Measurements from ENCODE around the gene NECTIN1. TPM values are rescaled to one million over a fixed set of nuclear protein-coding genes. Genes with fewer than 3 reads are reported as not detected.

The NECTIN1 gene
- total RNA-seq, 2 experiments from 2014 or later = 0.53 to 0.98 TPM

DNA sequence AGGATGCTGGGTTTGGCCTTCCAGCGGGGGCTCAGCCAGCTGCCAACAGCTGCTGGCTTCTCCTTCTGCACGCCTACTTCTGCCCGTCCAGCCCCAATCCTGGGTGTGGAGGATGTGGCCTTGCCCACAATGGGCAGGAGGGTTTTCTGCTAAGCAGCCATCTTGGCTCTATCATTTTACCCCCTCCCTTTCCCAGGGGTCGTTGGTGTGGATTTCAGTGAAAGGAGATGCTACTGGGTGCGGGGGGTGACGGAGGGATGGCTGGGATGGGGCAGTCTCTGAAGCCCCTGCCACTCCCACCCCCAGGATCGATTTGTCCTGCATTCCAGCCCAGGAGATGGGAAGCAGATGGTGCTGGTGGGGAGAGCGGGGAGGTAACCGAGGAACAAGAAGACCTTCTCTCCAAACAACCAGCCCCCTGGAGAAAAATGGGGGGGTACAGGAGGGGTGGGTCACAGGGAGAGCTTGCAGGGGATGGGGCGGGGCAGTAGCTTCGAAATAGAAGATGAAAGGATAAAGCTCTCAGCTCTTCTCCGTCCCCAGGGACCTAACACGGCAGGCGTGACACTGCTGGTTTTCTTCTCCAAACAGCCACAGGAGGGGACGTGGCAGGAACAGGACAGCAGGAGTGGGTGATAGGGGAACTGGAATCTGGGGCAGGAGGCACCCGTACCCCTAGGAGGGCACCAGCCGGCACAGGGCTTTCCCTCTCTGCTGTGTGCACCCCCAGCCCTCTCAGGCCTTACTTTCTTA is 68.9 kb downstream of the NECTIN1 start:
- no peak overlapping the region for H3K27ac Mint-ChIP-seq
- CTCF ChIA-PET = no interaction called here
- no peak for ATAC-seq

GRCh38 chr11:119652907-119653659 is 75.9 kb downstream of the NECTIN1 start:
- DNase-seq = no peak
- no peak for ATAC-seq
- Mint-ChIP-seq H3K4me3 (no peak overlapping the region), H3K9me3 (ENCODE audit: low read depth) (no peaks in the 10 kb centered on the region), H3K27me3 (no peaks in the 10 kb centered on the region), H3K4me1 (no peaks in the 10 kb centered on the region), H3K27ac (no peak overlapping the region), H3K36me3 (no peaks in the 10 kb centered on the region)
- CTCF ChIA-PET = interaction anchor here (1.4 kb wide), 1 partner anchor 11 kb away, joined by 3 read pairs; no protein-coding TSS in a partner anchor

More for the DNA sequence above, 68.9 kb downstream of the NECTIN1 start:
- Mint-ChIP-seq H3K9me3 (ENCODE audit: low read depth) (no peaks in the 10 kb centered on the region), H3K36me3 (no peaks in the 10 kb centered on the region), H3K4me3 (no peak overlapping the region), H3K27me3 (no peaks in the 10 kb centered on the region), H3K4me1 (no peaks in the 10 kb centered on the region)
- no peak for DNase-seq

DNA sequence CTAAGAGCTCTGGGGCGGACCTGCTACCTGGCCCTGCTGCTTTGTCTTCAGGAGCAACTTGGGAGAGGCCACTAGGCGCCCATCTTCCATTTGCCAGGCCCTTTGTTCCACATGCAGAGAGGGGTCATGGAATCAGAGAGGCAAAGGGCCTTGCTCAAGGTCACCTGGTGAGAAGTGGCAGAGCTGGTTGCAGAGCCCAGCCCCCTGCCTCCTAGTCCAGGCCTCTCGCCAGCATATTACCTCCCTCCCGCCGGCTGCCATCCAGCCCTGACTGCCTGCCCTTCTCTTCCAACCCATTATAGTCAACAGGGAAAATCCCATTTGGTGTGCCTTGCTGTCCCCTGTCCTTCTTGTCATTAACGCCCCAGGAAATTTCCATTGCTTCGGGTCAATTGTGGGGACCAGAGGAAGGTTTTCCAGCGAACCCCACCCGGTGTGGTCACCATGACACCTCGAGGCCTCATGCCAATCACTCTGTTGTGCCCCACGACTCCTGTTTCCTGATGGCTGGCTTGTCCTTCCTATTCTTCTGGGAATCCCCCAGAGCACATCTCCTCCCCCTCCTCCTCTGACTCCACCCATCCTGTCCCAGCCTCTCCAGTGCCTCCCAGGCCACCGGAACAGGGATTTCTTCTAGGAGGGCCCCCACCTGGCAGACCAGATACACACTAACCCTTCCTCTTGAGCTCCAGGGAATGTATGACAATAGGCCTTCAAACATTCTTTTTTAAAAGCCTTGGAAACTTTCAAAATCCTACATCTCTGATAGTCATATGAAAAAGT is 77.0 kb downstream of the NECTIN1 start:
- Mint-ChIP-seq H3K27ac (no peak overlapping the region), H3K36me3 (no peaks in the 10 kb centered on the region), H3K27me3 (no peaks in the 10 kb centered on the region), H3K4me1 (no peaks in the 10 kb centered on the region), H3K9me3 (ENCODE audit: low read depth) (no peaks in the 10 kb centered on the region), H3K4me3 (no peak overlapping the region)
- CTCF ChIA-PET = interaction anchor here (1.4 kb wide), 1 partner anchor 10 kb away, joined by 3 read pairs; no protein-coding TSS in a partner anchor
- ATAC-seq = no peak
- DNase-seq = no peak

DNA sequence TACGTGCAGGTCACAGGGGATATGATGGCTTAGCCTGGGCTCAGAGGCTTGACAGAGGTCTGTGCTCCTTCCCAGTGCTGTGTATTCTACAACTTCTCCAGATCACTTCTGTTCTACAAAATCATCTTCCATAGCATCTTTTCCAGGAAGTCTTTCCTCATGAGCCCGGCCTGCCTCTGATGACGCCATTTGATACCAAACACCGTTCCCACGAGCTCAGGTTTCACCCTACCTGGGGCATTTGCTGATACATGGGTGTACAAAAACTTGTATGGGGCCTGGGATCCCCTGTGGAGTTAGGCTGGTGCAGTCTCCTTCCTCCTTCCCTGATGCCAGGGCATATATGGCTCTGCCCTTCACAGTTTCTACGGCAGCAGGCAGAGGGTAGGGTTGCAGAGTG is 78.7 kb downstream of the NECTIN1 start:
- H3K9me3 Mint-ChIP-seq (ENCODE audit: low read depth) = no peaks in the 10 kb centered on the region
- CTCF ChIA-PET = no interaction called here
- ATAC-seq (no peak), DNase-seq (no peak)
- H3K4me1 Mint-ChIP-seq = no peaks in the 10 kb centered on the region
- H3K27ac Mint-ChIP-seq = no peak overlapping the region
- no peaks in the 10 kb centered on the region for H3K27me3 Mint-ChIP-seq
- no peak overlapping the region for H3K4me3 Mint-ChIP-seq
- no peaks in the 10 kb centered on the region for H3K36me3 Mint-ChIP-seq

GRCh38 chr11:119647254-119647653 is 81.7 kb downstream of the NECTIN1 start:
- H3K27ac Mint-ChIP-seq = no peak overlapping the region
- no peaks in the 10 kb centered on the region for H3K4me1 Mint-ChIP-seq
- H3K9me3 Mint-ChIP-seq (ENCODE audit: low read depth) = no peaks in the 10 kb centered on the region
- H3K27me3 Mint-ChIP-seq = no peaks in the 10 kb centered on the region
- no peak overlapping the region for H3K4me3 Mint-ChIP-seq
- ATAC-seq = no peak
- no peak for DNase-seq
- H3K36me3 Mint-ChIP-seq = no peaks in the 10 kb centered on the region
- CTCF ChIA-PET = no interaction called here

- ATAC-seq (no peak), DNase-seq (no peak)
- Mint-ChIP-seq H3K9me3 (ENCODE audit: low read depth) (no peaks in the 10 kb centered on the region), H3K27ac (no peak overlapping the region), H3K27me3 (no peaks in the 10 kb centered on the region), H3K4me3 (no peak overlapping the region), H3K4me1 (no peaks in the 10 kb centered on the region), H3K36me3 (no peaks in the 10 kb centered on the region)
- CTCF ChIA-PET = no interaction called here
Measured at GRCh38 chr11:119645018-119645417, 84.0 kb downstream of the NECTIN1 start.

GRCh38 chr11:119644502-119644901 is 84.5 kb downstream of the NECTIN1 start:
- ATAC-seq (no peak), DNase-seq (no peak)
- CTCF ChIA-PET = no interaction called here
- Mint-ChIP-seq H3K27me3 (no peaks in the 10 kb centered on the region), H3K9me3 (ENCODE audit: low read depth) (no peaks in the 10 kb centered on the region), H3K27ac (no peak overlapping the region), H3K36me3 (no peaks in the 10 kb centered on the region), H3K4me1 (no peaks in the 10 kb centered on the region), H3K4me3 (no peak overlapping the region)

- DNase-seq (no peak), ATAC-seq (no peak)
- Mint-ChIP-seq H3K27ac (no peak overlapping the region), H3K9me3 (ENCODE audit: low read depth) (no peaks in the 10 kb centered on the region), H3K4me3 (no peak overlapping the region), H3K27me3 (no peaks in the 10 kb centered on the region), H3K36me3 (no peaks in the 10 kb centered on the region), H3K4me1 (no peaks in the 10 kb centered on the region)
- CTCF ChIA-PET = interaction anchor here (4.6 kb wide), 1 partner anchor 86 kb away, joined by 29 read pairs; the partner anchor contains the start of gene NECTIN1
Measured at GRCh38 chr11:119643876-119644225, 85.1 kb downstream of the NECTIN1 start.

GRCh38 chr11:119643212-119643875 is 85.7 kb downstream of the NECTIN1 start:
- ATAC-seq (no peak), DNase-seq (no peak)
- no peaks in the 10 kb centered on the region for H3K9me3 Mint-ChIP-seq (ENCODE audit: low read depth)
- CTCF ChIA-PET = interaction anchor here (1.3 to 4.6 kb wide), 4 partner anchors 84 to 465 kb away, joined by 3 to 29 read pairs (median 6); partner anchors contain the start of gene NECTIN1
- no peak overlapping the region for H3K27ac Mint-ChIP-seq
- no peaks in the 10 kb centered on the region for H3K36me3 Mint-ChIP-seq
- H3K4me3 Mint-ChIP-seq = no peak overlapping the region
- H3K27me3 Mint-ChIP-seq = no peaks in the 10 kb centered on the region
- no peaks in the 10 kb centered on the region for H3K4me1 Mint-ChIP-seq

GRCh38 chr11:119641983-119642745 is 86.8 kb downstream of the NECTIN1 start:
- no peak overlapping the region for H3K27ac Mint-ChIP-seq
- CTCF ChIA-PET = interaction anchor here (0.6 to 4.6 kb wide), 16 partner anchors 10 to 466 kb away, joined by 3 to 29 read pairs (median 4); partner anchors contain the start of gene NECTIN1

GRCh38 chr11:119640541-119640940 is 88.5 kb downstream of the NECTIN1 start:
- CTCF ChIA-PET = interaction anchor here (1.2 to 4.6 kb wide), 4 partner anchors 15 to 89 kb away, joined by 3 to 29 read pairs (median 6); partner anchors contain the start of gene NECTIN1
- H3K36me3 Mint-ChIP-seq = no peaks in the 10 kb centered on the region
- ATAC-seq (no peak), DNase-seq (no peak)
- no peak overlapping the region for H3K4me3 Mint-ChIP-seq
- no peaks in the 10 kb centered on the region for H3K27me3 Mint-ChIP-seq
- no peak overlapping the region for H3K27ac Mint-ChIP-seq
- H3K9me3 Mint-ChIP-seq (ENCODE audit: low read depth) = no peaks in the 10 kb centered on the region
- no peaks in the 10 kb centered on the region for H3K4me1 Mint-ChIP-seq

More at GRCh38 chr11:119641983-119642745, 86.8 kb downstream of the NECTIN1 start:
- Mint-ChIP-seq H3K4me3 (no peak overlapping the region), H3K36me3 (no peaks in the 10 kb centered on the region), H3K4me1 (no peaks in the 10 kb centered on the region), H3K27me3 (no peaks in the 10 kb centered on the region), H3K9me3 (ENCODE audit: low read depth) (no peaks in the 10 kb centered on the region)
- DNase-seq (no peak), ATAC-seq (no peak)

DNA sequence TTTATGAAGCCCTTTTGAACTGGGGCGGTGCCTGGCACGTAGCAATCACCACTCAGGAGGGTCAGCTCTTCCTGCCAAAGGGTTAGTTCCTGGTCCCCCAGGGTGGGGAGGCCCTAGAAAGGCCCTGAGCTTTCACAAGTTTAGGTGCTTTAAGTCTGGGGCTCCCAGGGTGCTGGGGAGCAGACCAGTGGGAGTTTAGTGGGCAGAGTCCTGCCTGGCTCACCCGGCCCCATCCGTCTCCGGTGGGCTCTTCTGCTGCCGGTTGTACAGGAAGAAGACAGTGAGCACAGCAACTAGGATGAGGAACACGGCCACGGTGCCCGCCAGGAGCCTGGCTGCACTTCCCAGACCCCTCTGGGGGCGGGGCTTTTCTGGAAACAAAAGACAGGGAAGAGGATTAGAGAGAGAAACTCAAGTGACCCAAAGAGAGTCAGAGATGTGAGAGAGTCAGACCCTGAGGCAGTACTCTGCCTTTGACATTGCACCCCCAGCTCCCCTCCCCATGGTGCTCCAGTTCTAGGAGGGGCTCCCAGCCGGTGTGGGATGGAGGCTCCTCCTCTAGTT is 89.3 kb downstream of the NECTIN1 start:
- Mint-ChIP-seq H3K4me3 (no peak overlapping the region), H3K27me3 (no peaks in the 10 kb centered on the region), H3K36me3 (no peaks in the 10 kb centered on the region), H3K27ac (no peak overlapping the region), H3K9me3 (ENCODE audit: low read depth) (no peaks in the 10 kb centered on the region), H3K4me1 (no peaks in the 10 kb centered on the region)
- DNase-seq (no peak), ATAC-seq (no peak)
- CTCF ChIA-PET = interaction anchor here (4.6 kb wide), 1 partner anchor 90 kb away, joined by 29 read pairs; the partner anchor contains the start of gene NECTIN1

Data from activated CD8-positive, alpha-beta memory T cell treated with anti-CD3 and anti-CD28 coated beads, Interleukin-2, amount 10 ng/mL, durations not matched to agents 7 days and 5 days (primary cell).